ENCODE measurements around the gene APOL4. TPM values are rescaled to one million over a fixed set of nuclear protein-coding genes. Genes with fewer than 3 reads are reported as not detected.

APOL4 gene
- total and polyA plus RNA-seq, 2 of the 4 experiments (the other 2 are of a cell fraction), result 0.07 TPM; not detected in 1

- H3K36me3 ChIP-seq (ENCODE audit: control insufficient read depth, insufficient read depth, low read length), result peaks cover 8% of the 10 kb centered on the region
- H2AFZ ChIP-seq (replicated peaks; ENCODE audit: low read length, poor library complexity), result no peak overlapping the region
- ChIA-PET POLR2A (ENCODE audit: unreplicated experiment) (no interaction called here), CTCF (no interaction called here)
- H2BK15ac ChIP-seq (ENCODE audit: low read depth, low read length), result no peak overlapping the region
- no peaks in the 10 kb centered on the region for H3K79me1 ChIP-seq (ENCODE audit: low read depth in 1 of 2, low read length in 2 of 2)
- no peak overlapping the region for H3K4me2 ChIP-seq (ENCODE audit: low read depth, low read length)
- H4K91ac ChIP-seq (ENCODE audit: insufficient read depth, low read depth, low read length), result no peak overlapping the region
- H4K20me1 ChIP-seq (ENCODE audit: insufficient read depth, low read length), result no peaks in the 10 kb centered on the region
- H3K23ac ChIP-seq (ENCODE audit: low read depth, low read length), result no peak overlapping the region
- H3K9me1 ChIP-seq (ENCODE audit: insufficient read depth, low read length), result peaks cover 4% of the 10 kb centered on the region; the same call in 1 of the 2 replicates
- no peak overlapping the region for H2AK9ac ChIP-seq (replicated peaks; ENCODE audit: low read depth, low read length, poor library complexity)
- in situ Hi-C loops (cut with MboI; ENCODE audit: low sequenced_read_pairs), result no loop called here
- H3K9ac ChIP-seq (ENCODE audit: low read depth, low read length), result no peak overlapping the region
- TF ChIP-seq ELK1 (IDR thresholded peaks at IDR 0.05; ENCODE audit: borderline replicate concordance, low read depth, low read length) (no peak), BHLHE40 (IDR thresholded peaks at IDR 0.05; ENCODE audit: low read depth, low read length) (no peak), RAD21 (IDR thresholded peaks at IDR 0.05; ENCODE audit: low read length) (no peak), RFX5 (IDR thresholded peaks at IDR 0.05; ENCODE audit: low read depth, low read length) (no peak), POLR2A (IDR thresholded peaks at IDR 0.05; ENCODE audit: low read depth, low read length) (no peak), CTCF (conservative IDR thresholded peaks at IDR 0.05; ENCODE audit: low read depth, low read length) (no peak), NFE2L2 (IDR thresholded peaks at IDR 0.05; ENCODE audit: low read depth, low read length) (no peak), CHD1 (IDR thresholded peaks at IDR 0.05; ENCODE audit: low read depth, low read length) (no peak), SMC3 (IDR thresholded peaks at IDR 0.05; ENCODE audit: low read depth, low read length) (no peak), FOS (IDR thresholded peaks at IDR 0.05; ENCODE audit: low read depth, low read length) (no peak), MAFK (IDR thresholded peaks at IDR 0.05; ENCODE audit: low read depth, low read length) (no peak), RCOR1 (IDR thresholded peaks at IDR 0.05; ENCODE audit: insufficient replicate concordance, low read length) (no peak)
- TF ChIP-seq, protein P1, sequence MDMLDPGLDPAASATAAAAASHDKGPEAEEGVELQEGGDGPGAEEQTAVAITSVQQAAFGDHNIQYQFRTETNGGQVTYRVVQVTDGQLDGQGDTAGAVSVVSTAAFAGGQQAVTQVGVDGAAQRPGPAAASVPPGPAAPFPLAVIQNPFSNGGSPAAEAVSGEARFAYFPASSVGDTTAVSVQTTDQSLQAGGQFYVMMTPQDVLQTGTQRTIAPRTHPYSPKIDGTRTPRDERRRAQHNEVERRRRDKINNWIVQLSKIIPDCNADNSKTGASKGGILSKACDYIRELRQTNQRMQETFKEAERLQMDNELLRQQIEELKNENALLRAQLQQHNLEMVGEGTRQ (IDR thresholded peaks at IDR 0.05; ENCODE audit: low read depth, low read length), result no peak
- ATAC-seq (ENCODE audit: low read depth) (no peak), DNase-seq (no peak)
- dilution Hi-C loops (cut with HindIII; ENCODE audit: low sequenced_read_pairs, unreplicated experiment), result no loop called here
- H2BK120ac ChIP-seq (ENCODE audit: low read depth, low read length), result no peak overlapping the region
- H3K9me3 ChIP-seq (ENCODE audit: control insufficient read depth, insufficient read depth, low read length), result no peaks in the 10 kb centered on the region
- H3K18ac ChIP-seq (ENCODE audit: low read depth, low read length), result no peak overlapping the region
- H3K4me1 ChIP-seq (ENCODE audit: control insufficient read depth, insufficient read depth, low read length), result peaks cover 3% of the 10 kb centered on the region; the same call in 1 of the 2 replicates
- no peak overlapping the region for H3K4me3 ChIP-seq (ENCODE audit: insufficient read depth, low read depth, low read length)
- H4K5ac ChIP-seq (ENCODE audit: low read depth, low read length), result no peak overlapping the region
- no peak overlapping the region for H3K27ac ChIP-seq (ENCODE audit: insufficient read depth, low read length)
- no peak overlapping the region for H3K56ac ChIP-seq (ENCODE audit: extremely low read depth, insufficient read depth, low read length)
- H3K4ac ChIP-seq (ENCODE audit: low read depth, low read length), result no peak overlapping the region
- no peak overlapping the region for H4K8ac ChIP-seq (ENCODE audit: low read depth in 2 of 2, low read length in 2 of 2)
- no CpG with 5 or more reads among the region's 8 CpGs for WGBS, 2 experiments (ENCODE audit: extremely low coverage in 2 of 2, insufficient read length in 1 of 2)
- H2AK5ac ChIP-seq (ENCODE audit: low read depth, low read length), result no peak overlapping the region
- BruUV-seq (replicated peaks), result no TSS peak
- H2BK5ac ChIP-seq (ENCODE audit: low read depth, low read length, poor library complexity, severe bottlenecking), result no peak overlapping the region
- H3K27me3 ChIP-seq (ENCODE audit: control insufficient read depth, insufficient read depth, low read length), result no peaks in the 10 kb centered on the region
- intact Hi-C loops (cut with micrococcal nuclease), result no loop called here
- H2BK20ac ChIP-seq (ENCODE audit: low read depth, low read length), result no peak overlapping the region
- H3K14ac ChIP-seq (replicated peaks; ENCODE audit: low read depth, low read length), result no peak overlapping the region
Measured at GRCh38 chr22:36223504-36223903, 21.9 kb upstream of the APOL4 start.
